Prostate gland (tissue), 2 donors: ENCODE results near the gene GMDS. TPM values are rescaled to one million over a fixed set of nuclear protein-coding genes. Genes with fewer than 3 reads are reported as not detected.

ENCODE experiments used
- DNase-seq: peaks from one replicate; pipeline ENCODE4 v3.0.0-alpha.2; 2019; ENCODE audit warnings: low spot score
- H3K27ac ChIP-seq, 2 donors: fragments of 200-600 bp; sonication (generic); 2 replicates each; pipeline ENCODE4 v1.5.1; 2017 to 2019
- H3K27me3 ChIP-seq: fragments of 200-600 bp; sonication (generic); replicated peaks from 2 replicates; pipeline ENCODE4 v1.5.1; 2019; ENCODE audit not compliant: insufficient read depth
- H3K36me3 ChIP-seq, 2 donors: fragments of 200-600 bp; sonication (generic); 1 replicate in 1 of 2; 2 replicates in 1 of 2; pipeline versions ENCODE4 v1.5.1 to v1.8.1; 2017 to 2019
- H3K4me1 ChIP-seq: fragments of 200-600 bp; sonication (generic); replicated peaks from 2 replicates; pipeline ENCODE4 v1.5.1; 2019
- H3K4me3 ChIP-seq, 2 donors: fragments of 200-600 bp; sonication (generic); 2 replicates each; pipeline ENCODE4 v1.5.1; 2017 to 2019
- H3K9me3 ChIP-seq: fragments of 200-600 bp; sonication (generic); 2 replicates; pipeline ENCODE4 v1.5.1; 2017
- POLR2A ChIP-seq: fragments of 450-650 bp; IDR thresholded peaks from one replicate; pipeline ENCODE4 v1.6.1; 2016; ENCODE audit warnings: antibody characterized with exemption, mild to moderate bottlenecking
- POLR2AphosphoS5 ChIP-seq: sonication (generic); formaldehyde crosslinking; IDR thresholded peaks from one replicate; pipeline ENCODE4 v1.6.1; 2017; ENCODE audit warnings: antibody characterized with exemption
- WGBS: methylation state at CpG from one replicate; pipeline ENCODE4 v1.1.5; 2018; 5-methylcytosine and 5-hydroxymethylcytosine counted together
- intact Hi-C: fragments of 100-400 bp; cut with DNase I; formaldehyde crosslinking; loops from one replicate; pipeline ENCODE4 v1.14.2; 2022
- total RNA-seq, 2 donors: library from RNA; depleted of rRNA; stranded (reverse); fragments of >200 nt; gene quantifications; one replicate each; pipeline ENCODE4 v1.1.0, GENCODE V29; 2016
- TF ChIP-seq, protein P1 (sequence below), 4 experiments: fragments of 200-600 bp in 2 of 4; fragments of 450-650 bp in 2 of 4; sonication (generic) in 2 of 4; IDR thresholded peaks; 1 replicate in 3 of 4; 2 replicates in 1 of 4; pipeline ENCODE4 v1.5.1; 2016 to 2019; ENCODE audit warnings: antibody characterized with exemption in 4 of 4, mild to moderate bottlenecking in 2 of 4, moderate library complexity in 2 of 4

The GMDS gene
- total RNA-seq, 2 donors from 2014 or later, result 24.9 to 29.9 TPM

DNA sequence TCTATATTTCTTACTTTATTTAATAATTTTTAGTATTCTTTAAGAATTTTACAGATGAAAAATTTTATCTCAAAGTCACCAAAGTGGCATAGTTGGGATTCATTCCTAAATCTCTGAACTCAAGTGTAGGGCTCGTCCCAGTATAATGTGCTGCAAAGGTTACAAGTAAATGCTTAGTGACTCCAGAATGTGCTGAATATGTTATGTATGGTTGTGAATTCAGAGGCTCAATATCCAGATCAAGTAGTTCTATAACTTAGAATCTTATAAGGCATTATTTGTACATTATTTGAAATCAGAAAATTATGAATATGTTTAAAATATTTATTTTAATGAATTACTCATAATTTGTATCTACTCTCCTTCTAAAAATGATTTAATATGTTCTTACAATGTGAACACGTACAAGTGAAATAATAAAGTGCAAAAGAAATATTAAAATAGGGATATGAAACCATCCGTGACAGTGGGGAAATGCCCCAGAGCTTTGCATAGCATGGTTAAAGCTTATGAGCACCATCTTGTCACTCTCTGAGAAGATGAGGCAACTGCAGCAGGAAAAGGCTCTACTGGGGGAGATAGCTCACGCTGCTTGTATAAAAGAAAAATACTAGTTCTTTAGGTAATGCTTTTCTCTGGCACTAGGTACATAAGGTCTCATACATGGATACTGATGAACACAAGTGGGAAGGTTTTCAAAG, 376.7 kb downstream of the GMDS start:
- Histone ChIP-seq H3K4me1 (no peaks in the 10 kb centered on the region), H3K9me3 (no peaks in the 10 kb centered on the region), H3K36me3 (no peaks in the 10 kb centered on the region), H3K27me3 (no peaks in the 10 kb centered on the region), H3K27ac (no peak overlapping the region), H3K4me3 (no peak overlapping the region)
- intact Hi-C loops, result no loop called here
- DNase-seq, result no peak
- TF ChIP-seq, protein P1, sequence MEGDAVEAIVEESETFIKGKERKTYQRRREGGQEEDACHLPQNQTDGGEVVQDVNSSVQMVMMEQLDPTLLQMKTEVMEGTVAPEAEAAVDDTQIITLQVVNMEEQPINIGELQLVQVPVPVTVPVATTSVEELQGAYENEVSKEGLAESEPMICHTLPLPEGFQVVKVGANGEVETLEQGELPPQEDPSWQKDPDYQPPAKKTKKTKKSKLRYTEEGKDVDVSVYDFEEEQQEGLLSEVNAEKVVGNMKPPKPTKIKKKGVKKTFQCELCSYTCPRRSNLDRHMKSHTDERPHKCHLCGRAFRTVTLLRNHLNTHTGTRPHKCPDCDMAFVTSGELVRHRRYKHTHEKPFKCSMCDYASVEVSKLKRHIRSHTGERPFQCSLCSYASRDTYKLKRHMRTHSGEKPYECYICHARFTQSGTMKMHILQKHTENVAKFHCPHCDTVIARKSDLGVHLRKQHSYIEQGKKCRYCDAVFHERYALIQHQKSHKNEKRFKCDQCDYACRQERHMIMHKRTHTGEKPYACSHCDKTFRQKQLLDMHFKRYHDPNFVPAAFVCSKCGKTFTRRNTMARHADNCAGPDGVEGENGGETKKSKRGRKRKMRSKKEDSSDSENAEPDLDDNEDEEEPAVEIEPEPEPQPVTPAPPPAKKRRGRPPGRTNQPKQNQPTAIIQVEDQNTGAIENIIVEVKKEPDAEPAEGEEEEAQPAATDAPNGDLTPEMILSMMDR (IDR thresholded peaks at IDR 0.05), result no peak
- TF ChIP-seq POLR2AphosphoS5 (no peak), POLR2A (no peak)
- 95% methylated on average over 4 of the region's 4 CpGs for WGBS

DNA sequence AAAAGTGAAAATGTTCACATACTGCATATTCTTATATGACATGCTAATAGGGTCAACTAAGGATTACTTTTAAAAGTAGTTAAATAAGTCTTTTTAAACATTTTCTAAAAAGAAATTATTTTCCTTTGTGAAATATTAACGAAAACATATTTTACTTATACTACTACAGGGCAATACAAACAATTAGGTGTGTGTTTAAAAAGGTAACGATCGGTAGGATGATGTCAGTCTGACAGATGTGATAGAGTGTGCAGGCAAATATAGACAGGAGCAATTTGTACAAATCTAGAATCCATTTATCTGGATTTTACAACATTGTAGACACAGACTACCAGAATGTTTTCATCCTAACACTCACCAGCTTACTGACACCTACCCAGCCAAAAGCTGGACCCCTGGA, 378.2 kb downstream of the GMDS start:
- WGBS, result 97% methylated on average over 3 of the region's 3 CpGs
- intact Hi-C loops, result no loop called here
- no peak for DNase-seq
- Histone ChIP-seq H3K9me3 (no peaks in the 10 kb centered on the region), H3K4me1 (no peaks in the 10 kb centered on the region), H3K27me3 (no peaks in the 10 kb centered on the region), H3K27ac (no peak overlapping the region), H3K36me3 (no peaks in the 10 kb centered on the region), H3K4me3 (no peak overlapping the region)
- TF ChIP-seq, protein P1 (IDR thresholded peaks at IDR 0.05), result no peak
- no peak for TF ChIP-seq POLR2A
- TF ChIP-seq POLR2AphosphoS5, result no peak

DNA sequence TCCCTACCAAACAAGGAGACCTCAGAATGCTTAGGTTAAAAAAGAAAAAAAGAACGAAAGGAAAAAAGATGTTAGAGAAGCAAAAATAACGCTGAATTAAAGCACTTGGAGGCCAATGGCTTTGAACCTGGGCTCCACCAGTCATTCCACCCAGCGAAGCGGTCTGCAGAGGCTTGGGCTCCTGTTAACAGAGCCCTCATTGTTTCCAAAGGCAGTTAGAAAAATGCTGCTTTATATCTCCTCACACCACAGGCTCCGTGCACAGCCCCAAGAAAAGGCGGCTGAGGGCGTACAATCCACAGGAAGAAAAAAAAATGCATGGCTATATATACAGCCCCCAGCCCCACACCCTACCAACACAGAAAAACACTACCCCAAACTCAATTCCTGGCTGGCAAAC, 379.8 kb downstream of the GMDS start:
- TF ChIP-seq, protein P1 (IDR thresholded peaks at IDR 0.05), result no peak
- TF ChIP-seq POLR2A (no peak), POLR2AphosphoS5 (no peak)
- no peak for DNase-seq
- Histone ChIP-seq H3K4me3 (no peak overlapping the region), H3K27me3 (no peaks in the 10 kb centered on the region), H3K36me3 (no peaks in the 10 kb centered on the region), H3K9me3 (no peaks in the 10 kb centered on the region), H3K4me1 (no peaks in the 10 kb centered on the region), H3K27ac (no peak overlapping the region)
- 80% methylated on average over 7 of the region's 7 CpGs for WGBS
- intact Hi-C loops, result no loop called here

DNA sequence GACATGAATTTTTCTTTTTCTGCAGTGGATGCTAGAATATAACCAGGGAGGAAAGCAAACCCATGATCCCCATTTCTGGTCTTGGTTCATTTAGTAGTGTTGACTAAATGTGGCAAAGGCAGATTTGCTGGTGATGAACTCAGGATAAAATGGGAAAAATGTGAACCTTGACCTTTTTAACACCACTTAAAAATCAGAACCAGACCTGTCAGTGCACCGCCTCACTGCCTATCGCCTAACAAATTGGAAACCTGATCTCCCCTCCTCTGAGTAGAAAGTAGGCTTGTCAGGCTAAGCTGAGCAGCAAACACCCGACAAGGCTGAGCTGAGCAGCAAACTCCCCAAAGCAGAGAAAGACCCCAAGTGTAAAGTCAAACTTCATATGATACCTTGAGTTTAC, 380.9 kb downstream of the GMDS start:
- Histone ChIP-seq H3K27ac (no peak overlapping the region), H3K36me3 (no peaks in the 10 kb centered on the region), H3K4me1 (no peaks in the 10 kb centered on the region), H3K4me3 (no peak overlapping the region), H3K27me3 (no peaks in the 10 kb centered on the region), H3K9me3 (no peaks in the 10 kb centered on the region)
- intact Hi-C loops, result no loop called here
- 91% methylated on average over 3 of the region's 3 CpGs for WGBS
- no peak for DNase-seq
- no peak for TF ChIP-seq POLR2AphosphoS5

DNA sequence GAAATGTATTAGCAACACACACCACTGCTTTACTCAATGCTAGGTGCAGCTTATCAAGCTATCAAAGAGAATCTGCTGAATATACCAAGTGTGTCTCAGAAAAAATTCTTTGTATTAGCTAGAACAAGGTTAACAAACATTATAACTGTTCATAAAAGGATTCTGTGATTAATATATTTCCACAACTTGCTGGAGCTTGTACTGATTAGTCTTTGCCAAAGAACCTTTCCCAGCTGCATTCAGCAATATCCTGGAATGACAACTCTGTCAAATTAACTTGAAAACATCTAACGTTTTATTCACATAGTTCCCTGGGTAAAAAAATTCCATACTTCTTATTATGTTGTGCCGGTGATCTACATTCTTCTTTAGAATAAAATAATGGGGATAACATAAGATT, 383.0 kb downstream of the GMDS start:
- no peak for DNase-seq
- no peaks in the 10 kb centered on the region for H3K4me1 ChIP-seq
- WGBS, result 39% methylated on average over 2 of the region's 2 CpGs
- no peaks in the 10 kb centered on the region for H3K9me3 ChIP-seq
- TF ChIP-seq, protein P1 (IDR thresholded peaks at IDR 0.05), result no peak
- TF ChIP-seq POLR2A, result no peak
- no peaks in the 10 kb centered on the region for H3K27me3 ChIP-seq
- no peak overlapping the region for H3K27ac ChIP-seq
- no peaks in the 10 kb centered on the region for H3K36me3 ChIP-seq
- intact Hi-C loops, result no loop called here
- H3K4me3 ChIP-seq, result no peak overlapping the region
